Sigmoid colon (tissue), 3 donors: Measurements from ENCODE around the gene DNAAF3.

Experiments used
- CTCF ChIP-seq, 4 experiments: fragments of 450-650 bp in 3 of 4; fragments of 200-600 bp in 1 of 4; IDR thresholded peaks; one replicate each; pipeline ENCODE4 v1.5.1; 2016 to 2019; ENCODE audit warnings: antibody characterized with exemption in 4 of 4, mild to moderate bottlenecking in 3 of 4, moderate library complexity in 2 of 4
- POLR2A ChIP-seq, 2 donors: fragments of 450-650 bp; IDR thresholded peaks; one replicate each; pipeline ENCODE4 v1.6.1; 2016; ENCODE audit warnings: antibody characterized with exemption in 2 of 2, mild to moderate bottlenecking in 2 of 2, moderate library complexity in 2 of 2

GRCh38 chr19:55186080-55186479 lies 19.7 kb upstream of the DNAAF3 start:
- TF ChIP-seq CTCF (IDR thresholded peaks at IDR 0.05), result no peak
- TF ChIP-seq POLR2A (IDR thresholded peaks at IDR 0.05), result no peak
